GM12878 (cell line): Measurements from ENCODE around the gene LKAAEAR1. TPM values are rescaled to one million over a fixed set of nuclear protein-coding genes. Genes with fewer than 3 reads are reported as not detected.

Source experiments
- ATAC-seq: fragments of 200-7000 bp; cut with Tn5 transposase; 3 replicates; pipeline ENCODE4 v1.9.1; 2020; ENCODE audit warnings: mild to moderate bottlenecking, moderate library complexity
- BruUV-seq: library from RNA; stranded (reverse); fragments of 400-500 nt; replicated peaks from 2 replicates; lab custom pipeline; 2021; lab: Mats Ljungman, UMichigan
- CTCF ChIA-PET: fragments of 300-600 bp; sonication (Branson Sonifier 250); formaldehyde crosslinking; extraction: SDS; loops from one replicate; lab custom pipeline; 2021; ENCODE audit warnings: inconsistent platforms; lab: Yijun Ruan, JAX
- POLR2A ChIA-PET: fragments of 350-600 bp; formaldehyde crosslinking; extraction: SDS; loops from one replicate; lab custom pipeline; 2021; ENCODE audit warnings: inconsistent platforms; lab: Charles Lee
- RAD21 ChIA-PET: fragments of 300-600 bp; sonication (Branson Sonifier 250); formaldehyde crosslinking; loops from one replicate; lab custom pipeline; 2023; ENCODE audit warnings: antibody characterized with exemption; ENCODE audit not compliant: unreplicated experiment; lab: Charles Lee
- SMC1A ChIA-PET: fragments of 300-600 bp; sonication (Branson Sonifier 250); formaldehyde crosslinking; loops from one replicate; lab custom pipeline; 2023; ENCODE audit not compliant: unreplicated experiment, uncharacterized antibody; lab: Charles Lee
- DNase-seq: peaks from one replicate; pipeline ENCODE4 v3.0.0-alpha.2; 2011; ENCODE audit warnings: low read depth, low spot score
- FAIRE-seq: peaks from 3 replicates; lab custom pipeline; 2011; peaks lifted over from hg19 to GRCh38; lab: Jason Lieb, UNC
- H2AFZ ChIP-seq: 2 replicates; pipeline ENCODE4 v1.6.0; 2011; ENCODE audit warnings: low read depth, low read length, control low read depth; ENCODE audit not compliant: control insufficient read depth
- H3K27ac ChIP-seq: 2 replicates; pipeline ENCODE4 v1.5.1; 2011; ENCODE audit warnings: control low read depth; ENCODE audit not compliant: control insufficient read depth, insufficient read depth
- H3K27me3 ChIP-seq, 2 experiments: replicated peaks in 1 of 2; 2 replicates each; pipeline versions ENCODE4 v1.6.0 to v1.6.1; 2011; ENCODE audit warnings: low read length in 1 of 2; ENCODE audit not compliant: control insufficient read depth in 2 of 2, insufficient read depth in 2 of 2
- H3K36me3 ChIP-seq, 2 experiments: 2 replicates each; pipeline ENCODE4 v1.5.1; 2011; ENCODE audit warnings: low read length in 1 of 2; ENCODE audit not compliant: control insufficient read depth in 2 of 2, insufficient read depth in 2 of 2
- H3K4me1 ChIP-seq: 2 replicates; pipeline ENCODE4 v1.6.1; 2011; ENCODE audit warnings: mild to moderate bottlenecking, low read length, moderate library complexity, mixed read lengths; ENCODE audit not compliant: control insufficient read depth, insufficient read depth
- H3K4me2 ChIP-seq: 2 replicates; pipeline ENCODE4 v1.6.0; 2011; ENCODE audit warnings: control low read depth; ENCODE audit not compliant: control insufficient read depth, insufficient read depth
- H3K4me3 ChIP-seq: fragments of 200-600 bp; sonication (generic); 2 replicates; pipeline ENCODE4 v1.5.1; 2016
- H3K79me2 ChIP-seq: 2 replicates; pipeline ENCODE4 v1.6.0; 2011; ENCODE audit warnings: low read length; ENCODE audit not compliant: control insufficient read depth, insufficient read depth
- H3K9ac ChIP-seq: 2 replicates; pipeline ENCODE4 v1.8.0; 2011; ENCODE audit warnings: low read length, control low read depth, mixed read lengths; ENCODE audit not compliant: control insufficient read depth, insufficient read depth
- H3K9me3 ChIP-seq: replicated peaks from 3 replicates; pipeline ENCODE4 v1.5.1; 2011; ENCODE audit warnings: mild to moderate bottlenecking, low read length; ENCODE audit not compliant: control insufficient read depth, insufficient read depth
- H4K20me1 ChIP-seq: 2 replicates; pipeline ENCODE4 v1.6.0; 2011; ENCODE audit not compliant: control insufficient read depth, insufficient read depth
- BMI1 ChIP-seq: fragments of 450-650 bp; IDR thresholded peaks from 2 replicates; pipeline ENCODE4 v1.6.1; 2016; ENCODE audit warnings: mild to moderate bottlenecking, moderate library complexity, borderline replicate concordance
- CBX3 ChIP-seq: fragments of 200-600 bp; sonication (generic); IDR thresholded peaks from 2 replicates; pipeline ENCODE4 v1.6.1; 2016; ENCODE audit warnings: low read depth, borderline replicate concordance
- CHD4 ChIP-seq: fragments of 200-600 bp; sonication (generic); IDR thresholded peaks from 2 replicates; pipeline ENCODE4 v1.6.1; 2016; ENCODE audit warnings: mild to moderate bottlenecking
- EED ChIP-seq: sonication (generic); IDR thresholded peaks from 2 replicates; pipeline ENCODE4 v1.6.1; 2016; ENCODE audit warnings: antibody characterized with exemption, low read depth
- FOXK2 ChIP-seq: fragments of 450-650 bp; IDR thresholded peaks from 2 replicates; pipeline ENCODE4 v1.6.1; 2017; ENCODE audit warnings: mild to moderate bottlenecking, moderate library complexity
- KAT2A ChIP-seq: conservative IDR thresholded peaks from 2 replicates; pipeline ENCODE4 v1.6.1; 2011; ENCODE audit warnings: low read depth, low read length; ENCODE audit not compliant: control insufficient read depth
- LARP7 ChIP-seq: fragments of 450-650 bp; IDR thresholded peaks from 2 replicates; pipeline ENCODE4 v1.6.1; 2017; ENCODE audit warnings: mild to moderate bottlenecking
- MXI1 ChIP-seq: fragments of 150-350 bp; IDR thresholded peaks from 2 replicates; pipeline ENCODE4 v1.6.1; 2011; ENCODE audit warnings: low read depth, mild to moderate bottlenecking, inconsistent platforms, low read length, improper control_type of control experiment
- NR2C1 ChIP-seq: fragments of 450-650 bp; IDR thresholded peaks from 2 replicates; pipeline ENCODE4 v1.6.1; 2017; ENCODE audit warnings: antibody characterized with exemption, mild to moderate bottlenecking, moderate library complexity
- NR2F1 ChIP-seq: fragments of 450-650 bp; conservative IDR thresholded peaks from 2 replicates; pipeline ENCODE4 v1.6.1; 2017; ENCODE audit warnings: mild to moderate bottlenecking
- SIN3A ChIP-seq: IDR thresholded peaks from 2 replicates; pipeline ENCODE4 v1.6.1; 2012; ENCODE audit warnings: low read depth, low read length, improper control_type of control experiment
- SMAD5 ChIP-seq: IDR thresholded peaks from 2 replicates; pipeline ENCODE4 v1.6.1; 2016; ENCODE audit warnings: antibody characterized with exemption, low read depth
- STAT3 ChIP-seq: IDR thresholded peaks from 2 replicates; pipeline ENCODE4 v1.6.1; 2011; ENCODE audit warnings: low read depth, low read length, improper control_type of control experiment
- TARDBP ChIP-seq: IDR thresholded peaks from 2 replicates; pipeline ENCODE4 v1.6.1; 2016; ENCODE audit warnings: borderline replicate concordance
- TBL1XR1 ChIP-seq: IDR thresholded peaks from 2 replicates; pipeline ENCODE4 v1.6.1; 2012; ENCODE audit warnings: low read depth, low read length, improper control_type of control experiment
- USF2 ChIP-seq: IDR thresholded peaks from 2 replicates; pipeline ENCODE4 v1.6.1; 2011; ENCODE audit warnings: low read depth, low read length, improper control_type of control experiment, borderline replicate concordance
- ZBTB33 ChIP-seq: fragments of 450-650 bp; IDR thresholded peaks from 2 replicates; pipeline ENCODE4 v1.6.1; 2017; ENCODE audit warnings: mild to moderate bottlenecking
- ZNF207 ChIP-seq: fragments of 450-650 bp; IDR thresholded peaks from 2 replicates; pipeline ENCODE4 v1.6.1; 2014; ENCODE audit warnings: antibody characterized with exemption, mild to moderate bottlenecking, borderline replicate concordance
- ZNF217 ChIP-seq: fragments of 450-650 bp; IDR thresholded peaks from 2 replicates; pipeline ENCODE4 v1.6.1; 2017; ENCODE audit warnings: antibody characterized with exemption, mild to moderate bottlenecking
- WGBS: methylation state at CpG from one replicate; pipeline ENCODE4 v1.1.6; 2016; ENCODE audit warnings: low lambda C conversion rate; ENCODE audit not compliant: insufficient replicate concordance, insufficient coverage; ENCODE audit errors: missing lambda C conversion rate; 5-methylcytosine and 5-hydroxymethylcytosine counted together
- in situ Hi-C: fragments of 300-500 bp; cut with MboI; formaldehyde crosslinking; loops from 9 replicates; pipeline ENCODE4 v1.14.3; 2018; ENCODE audit warnings: mixed read lengths
- intact Hi-C: fragments of 100-400 bp; cut with micrococcal nuclease; formaldehyde crosslinking; loops from one replicate; pipeline ENCODE4 v1.14.2; 2022; ENCODE audit not compliant: unreplicated experiment
- polyA plus RNA-seq, 11 experiments: library from polyadenylated mRNA; depleted of rRNA in 4 of 11; unstranded in 6 of 11; stranded (reverse) in 5 of 11; fragments of >200 nt; fragmentation: Nextera tagmentation in 4 of 11; fragmentation: Illumina TruSeq in 1 of 11; extraction: Ambion mirVana in 4 of 11; extraction: Trizol in 1 of 11; gene quantifications; 1 replicate in 1 of 11; 2 replicates in 10 of 11; pipeline versions ENCODE4 v1.2.1 to v1.2.3, GENCODE V29; 2011 to 2016; ENCODE audit warnings: inconsistent platforms in 2 of 11, missing spikeins in 2 of 11, low read depth in 1 of 11
- total RNA-seq, 4 experiments: library from RNA; depleted of rRNA in 3 of 4; stranded (reverse); fragments of >200 nt in 3 of 4; fragmentation: Illumina TruSeq in 1 of 4; extraction: Trizol in 1 of 4; gene quantifications; 2 replicates each; pipeline versions ENCODE4 v1.2.1 to v1.2.3, GENCODE V29; 2013 to 2021

LKAAEAR1 gene
- total and polyA plus RNA-seq, 10 of the 15 experiments (the other 5 are each of a cell fraction or from before 2014, with no cell fraction given) = not detected

DNA sequence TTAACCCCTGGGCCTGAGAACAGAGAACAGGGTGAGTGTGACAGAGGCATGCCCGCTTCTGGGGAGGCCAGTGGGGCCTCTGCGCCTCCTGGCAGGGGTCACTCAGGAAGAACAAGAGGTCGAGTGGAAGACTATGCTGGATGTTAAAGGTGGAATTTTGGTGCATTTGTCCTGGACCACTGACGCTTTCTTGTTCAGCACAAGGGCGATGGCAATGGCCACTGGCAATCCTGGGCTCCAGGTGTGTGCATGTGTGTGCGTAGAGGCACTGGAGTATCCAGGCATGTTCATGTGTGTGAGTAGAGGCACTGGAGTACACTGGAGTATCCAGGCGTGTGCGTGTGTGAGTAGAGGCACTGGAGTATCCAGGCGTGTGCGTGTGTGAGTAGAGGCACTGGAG, 46.7 kb upstream of the LKAAEAR1 start:
- H3K36me3 ChIP-seq = no peaks in the 10 kb centered on the region
- no peak overlapping the region for H3K4me3 ChIP-seq
- ChIA-PET CTCF (no interaction called here), POLR2A (no interaction called here), SMC1A (no interaction called here), RAD21 (no interaction called here)
- no TSS peak for BruUV-seq
- no peaks in the 10 kb centered on the region for H4K20me1 ChIP-seq
- intact Hi-C loops (no loop called here), in situ Hi-C loops (no loop called here)
- no peak overlapping the region for H3K4me2 ChIP-seq
- H3K27ac ChIP-seq = no peak overlapping the region
- no peaks in the 10 kb centered on the region for H3K4me1 ChIP-seq
- H3K27me3 ChIP-seq = no peaks in the 10 kb centered on the region; a peak in 1 of 4 replicates
- FAIRE-seq (no peak), ATAC-seq (no peak), DNase-seq (no peak)
- H3K79me2 ChIP-seq = no peaks in the 10 kb centered on the region
- H3K9me3 ChIP-seq = no peaks in the 10 kb centered on the region
- H2AFZ ChIP-seq = no peak overlapping the region
- WGBS = 53% methylated on average over 10 of the region's 10 CpGs
- TF ChIP-seq NR2F1 = no peak
- no peak for TF ChIP-seq FOXK2
- TF ChIP-seq ZNF217 = no peak
- no peak for TF ChIP-seq CHD4
- no peak for TF ChIP-seq TARDBP
- no peak for TF ChIP-seq MXI1
- no peak for TF ChIP-seq BMI1
- TF ChIP-seq LARP7 = no peak
- TF ChIP-seq ZNF207 = no peak
- TF ChIP-seq SMAD5 = no peak
- TF ChIP-seq KAT2A = no peak
- TF ChIP-seq EED = no peak
- TF ChIP-seq NR2C1 = no peak
- TF ChIP-seq USF2 = no peak
- TF ChIP-seq TBL1XR1 = no peak
- no peak for TF ChIP-seq CBX3
- no peak for TF ChIP-seq STAT3
- TF ChIP-seq ZBTB33 = no peak
- no peak for TF ChIP-seq SIN3A
- H3K9ac ChIP-seq = no peak overlapping the region
